Measurements from ENCODE around the gene MEST.
"Not testable (repeated sequence)": the region's sequence is repeated elsewhere in the genome, so short reads cannot be mapped to it uniquely, and the experiment has no call there.

MEST gene
- 2.2 to 7.9 reads per million in 2 experiments for total RNA-seq

GRCh38 chr7:130491841-130492522, at the start of gene MEST:
Gene MEST (plus strand): TSS chr7:130492085. CDS start chr7:130492314, 229 bp downstream.
- DNase-seq (ENCODE audit: low read depth) = no peak

GRCh38 chr7:130442601-130443000, 49.3 kb upstream of the MEST start:
- DNase-seq (ENCODE audit: low read depth) = no peak

- DNase-seq (ENCODE audit: low read depth) = no peak
Observed at GRCh38 chr7:130444234-130444633, 47.7 kb upstream of the MEST start.

GRCh38 chr7:130444751-130445407, 47.0 kb upstream of the MEST start:
- no peak for DNase-seq (ENCODE audit: low read depth)

GRCh38 chr7:130446259-130446658, 45.6 kb upstream of the MEST start:
- DNase-seq (ENCODE audit: low read depth) = no peak

GRCh38 chr7:130451344-130451743, 40.5 kb upstream of the MEST start:
- not testable (repeated sequence) for DNase-seq (ENCODE audit: low read depth)

GRCh38 chr7:130452951-130453350, 38.9 kb upstream of the MEST start:
- DNase-seq (ENCODE audit: low read depth) = no peak

GRCh38 chr7:130454959-130455358, 36.9 kb upstream of the MEST start:
- DNase-seq (ENCODE audit: low read depth) = no peak

- no peak for DNase-seq (ENCODE audit: low read depth)
Observed at GRCh38 chr7:130458257-130458656, 33.6 kb upstream of the MEST start.

- no peak for DNase-seq (ENCODE audit: low read depth)
Observed at GRCh38 chr7:130461272-130461671, 30.6 kb upstream of the MEST start.

- DNase-seq (ENCODE audit: low read depth) = no peak
Observed at GRCh38 chr7:130463553-130464434, 28.1 kb upstream of the MEST start.

GRCh38 chr7:130468612-130469011, 23.3 kb upstream of the MEST start:
- no peak for DNase-seq (ENCODE audit: low read depth)

- no peak for DNase-seq (ENCODE audit: low read depth)
Observed at GRCh38 chr7:130471974-130472373, 19.9 kb upstream of the MEST start.

- DNase-seq (ENCODE audit: low read depth) = no peak
Observed at GRCh38 chr7:130473289-130473688, 18.6 kb upstream of the MEST start.

GRCh38 chr7:130473876-130474275, 18.0 kb upstream of the MEST start:
- DNase-seq (ENCODE audit: low read depth) = no peak

- no peak for DNase-seq (ENCODE audit: low read depth)
Observed at GRCh38 chr7:130475776-130476175, 16.1 kb upstream of the MEST start.

GRCh38 chr7:130476297-130477150, 15.4 kb upstream of the MEST start:
- no peak for DNase-seq (ENCODE audit: low read depth)

GRCh38 chr7:130478991-130479390, 12.9 kb upstream of the MEST start:
- DNase-seq (ENCODE audit: low read depth) = no peak

GRCh38 chr7:130479716-130480400, 12.0 kb upstream of the MEST start:
- no peak for DNase-seq (ENCODE audit: low read depth)

GRCh38 chr7:130481898-130482297, 10.0 kb upstream of the MEST start:
- DNase-seq (ENCODE audit: low read depth) = no peak

GRCh38 chr7:130483031-130483430, 8.9 kb upstream of the MEST start:
- DNase-seq (ENCODE audit: low read depth) = no peak
